GM18502 (cell line): Measurements from ENCODE around the gene CTRL.
"Not testable (repeated sequence)": the region's sequence is repeated elsewhere in the genome, so short reads cannot be mapped to it uniquely, and the experiment has no call there.

Experiments
- ATAC-seq: cut with Tn5 transposase; IDR thresholded peaks from one replicate; pipeline ENCODE4 v1.9.1; 2021; ENCODE audit warnings: mild to moderate bottlenecking; ENCODE audit not compliant: unreplicated experiment, poor library complexity

CTRL gene

GRCh38 chr16:67927131-67927941 is 4.3 kb downstream of the CTRL start:
- ATAC-seq = no peak

DNA sequence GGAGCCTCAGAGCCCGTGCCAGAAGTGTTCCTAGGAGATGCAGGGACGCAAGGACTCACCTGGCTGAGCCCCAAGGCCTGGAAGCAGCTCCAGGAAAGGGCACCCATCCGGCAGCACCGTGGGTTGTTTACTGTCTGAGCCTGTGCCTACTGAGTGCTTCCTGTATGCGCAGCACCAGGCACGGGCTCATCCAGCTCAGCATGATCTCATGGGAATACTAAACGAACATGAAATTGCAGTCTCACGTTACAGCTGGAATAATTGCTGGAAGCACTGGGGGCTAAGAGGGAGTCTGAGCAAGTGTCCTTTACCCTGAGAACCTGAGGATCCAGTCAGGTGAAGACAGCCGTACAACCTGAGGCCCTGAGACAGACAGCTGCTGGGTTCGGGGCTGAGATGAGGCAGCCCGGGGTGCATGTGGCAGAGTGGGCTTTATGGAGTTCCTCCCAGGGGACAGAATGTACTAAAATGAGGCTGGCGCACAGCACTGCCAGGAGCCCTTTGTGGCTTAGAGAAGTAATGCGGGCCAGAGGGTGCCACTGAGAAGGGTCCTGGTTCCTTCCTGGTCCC is 5.4 kb downstream of the CTRL start:
- no peak for ATAC-seq

DNA sequence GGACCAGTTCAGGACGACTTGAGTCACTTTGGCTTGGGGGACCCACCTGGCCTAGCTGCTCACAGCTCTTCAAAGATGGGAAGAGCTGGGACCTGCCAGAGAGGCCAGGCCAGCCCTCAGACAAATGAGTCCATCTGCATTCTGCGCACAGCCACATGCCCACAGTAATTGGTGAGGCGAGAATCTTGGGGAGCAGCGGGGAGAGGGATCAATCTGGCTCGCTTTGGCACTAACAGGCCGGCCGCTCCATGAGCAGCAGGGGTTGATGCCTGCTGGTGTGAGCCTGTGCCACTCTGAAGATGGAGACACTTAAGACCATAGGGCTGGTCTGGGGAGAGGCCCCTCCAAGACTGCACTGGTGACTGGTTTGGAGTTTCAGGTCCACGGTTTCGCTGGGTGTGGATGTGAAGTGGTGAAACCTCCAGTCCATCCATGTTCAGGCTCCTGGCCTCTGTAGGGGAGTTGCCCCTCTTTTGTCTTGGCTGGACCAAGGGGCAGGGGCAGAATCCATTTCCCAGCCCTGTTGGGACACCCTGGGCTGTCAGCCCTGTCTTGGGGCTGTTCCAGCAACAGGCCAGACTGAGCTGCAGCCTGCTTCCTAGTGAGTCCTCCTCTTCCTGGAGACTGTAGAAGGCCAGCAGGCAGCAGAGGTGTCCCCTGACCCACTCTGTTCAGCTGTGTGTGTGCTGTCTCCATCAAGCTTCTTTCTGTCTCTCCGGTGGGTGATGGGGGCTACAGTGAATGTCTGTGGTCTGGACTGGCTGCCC is 7.3 kb downstream of the CTRL start:
- ATAC-seq = no peak

DNA sequence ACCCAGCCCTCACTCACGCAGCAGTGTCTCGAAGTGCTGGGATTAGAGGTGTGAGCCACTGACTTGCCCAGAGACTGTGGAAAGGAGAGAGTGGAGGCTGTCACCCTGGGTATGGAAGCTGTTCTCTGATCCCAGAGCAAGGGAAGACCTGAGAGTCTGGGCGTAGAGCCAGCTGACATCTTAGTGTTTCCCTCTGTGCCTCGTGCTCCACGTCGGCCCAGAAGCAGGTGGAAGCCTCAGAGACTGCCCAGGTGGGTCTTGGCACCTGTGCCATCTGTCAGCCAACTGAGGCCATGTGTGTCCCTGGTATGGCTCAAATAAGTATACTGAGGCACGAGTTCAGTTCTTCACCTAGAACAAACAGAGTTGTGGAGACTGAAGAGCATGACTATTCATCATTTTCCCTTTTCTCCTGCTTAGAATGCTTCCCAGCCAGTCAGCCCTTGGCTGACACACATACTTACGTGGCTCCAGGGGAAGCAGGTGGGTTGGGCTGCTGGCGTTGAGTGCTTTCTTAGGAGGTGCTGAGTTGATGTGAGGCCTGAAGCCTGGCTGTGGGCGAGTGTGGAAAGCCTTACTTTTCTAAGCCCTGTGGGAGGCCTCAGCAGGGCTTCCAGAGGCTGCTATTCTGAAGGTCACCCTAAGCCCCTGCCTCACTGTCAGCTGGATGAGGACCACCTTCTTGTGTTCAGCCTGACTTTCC is 8.1 kb downstream of the CTRL start:
- no peak for ATAC-seq

DNA sequence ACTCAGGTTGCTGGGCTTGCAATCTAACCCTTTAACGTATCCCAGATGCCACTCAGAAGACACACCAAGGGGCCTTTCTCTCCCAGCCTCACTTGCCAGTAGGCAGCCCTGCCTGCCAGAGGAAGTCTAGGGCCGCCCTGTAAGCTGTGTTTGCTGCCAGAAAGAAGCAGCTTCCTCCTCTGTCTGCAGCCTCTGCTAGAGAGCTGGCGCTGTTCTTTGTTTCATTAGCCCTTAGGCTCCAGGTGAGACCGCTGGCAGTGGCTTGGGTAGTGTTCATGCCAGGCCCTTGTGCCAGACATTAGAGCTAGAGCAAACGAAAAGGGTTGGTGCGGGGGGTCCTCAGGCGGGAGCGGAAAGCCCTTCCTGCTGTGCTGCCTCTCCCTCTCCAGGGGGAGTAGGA is 8.9 kb downstream of the CTRL start:
- no peak for ATAC-seq

DNA sequence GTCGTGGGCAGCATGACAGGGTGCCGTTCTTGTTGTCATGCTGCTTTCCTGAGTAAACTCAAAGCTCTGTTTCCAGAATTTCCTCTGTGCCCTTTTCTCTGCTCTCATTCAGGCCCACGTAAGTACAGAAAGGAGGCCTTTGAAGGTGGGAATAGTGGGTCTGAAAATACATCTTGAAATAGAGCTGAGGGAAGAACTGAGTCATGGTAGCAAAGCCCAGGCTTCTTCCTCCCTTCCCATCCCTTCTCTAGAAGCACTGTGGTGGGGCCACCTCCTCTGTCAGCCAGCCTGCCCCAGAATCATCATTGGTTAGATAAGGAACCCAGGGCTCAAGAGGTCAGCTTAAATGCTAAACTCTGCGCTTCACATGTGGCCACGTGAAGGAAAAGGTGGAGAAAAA is 9.4 kb downstream of the CTRL start:
- ATAC-seq = no peak

- no peak for ATAC-seq
Measured at GRCh38 chr16:67919622-67920221, 11.9 kb downstream of the CTRL start.

DNA sequence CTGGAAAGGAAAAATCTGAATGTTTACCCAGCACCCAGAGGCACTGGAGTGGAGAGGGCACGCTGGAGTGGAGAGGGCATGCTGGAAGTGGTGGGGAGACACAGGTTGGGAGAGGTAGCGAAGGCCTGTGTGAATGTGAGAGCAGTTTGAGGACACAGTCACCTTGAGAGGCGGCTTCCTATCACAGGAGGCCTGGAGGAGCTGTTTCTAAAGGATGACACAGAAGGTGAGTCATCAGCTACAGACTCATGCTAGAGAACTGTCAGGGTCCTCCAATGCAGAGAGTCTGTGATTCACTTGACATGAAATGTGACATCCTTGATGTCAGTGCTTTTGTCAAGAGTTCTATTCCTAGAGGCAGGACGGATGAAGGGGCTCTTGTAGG is 13.8 kb downstream of the CTRL start:
- ATAC-seq = no peak

DNA sequence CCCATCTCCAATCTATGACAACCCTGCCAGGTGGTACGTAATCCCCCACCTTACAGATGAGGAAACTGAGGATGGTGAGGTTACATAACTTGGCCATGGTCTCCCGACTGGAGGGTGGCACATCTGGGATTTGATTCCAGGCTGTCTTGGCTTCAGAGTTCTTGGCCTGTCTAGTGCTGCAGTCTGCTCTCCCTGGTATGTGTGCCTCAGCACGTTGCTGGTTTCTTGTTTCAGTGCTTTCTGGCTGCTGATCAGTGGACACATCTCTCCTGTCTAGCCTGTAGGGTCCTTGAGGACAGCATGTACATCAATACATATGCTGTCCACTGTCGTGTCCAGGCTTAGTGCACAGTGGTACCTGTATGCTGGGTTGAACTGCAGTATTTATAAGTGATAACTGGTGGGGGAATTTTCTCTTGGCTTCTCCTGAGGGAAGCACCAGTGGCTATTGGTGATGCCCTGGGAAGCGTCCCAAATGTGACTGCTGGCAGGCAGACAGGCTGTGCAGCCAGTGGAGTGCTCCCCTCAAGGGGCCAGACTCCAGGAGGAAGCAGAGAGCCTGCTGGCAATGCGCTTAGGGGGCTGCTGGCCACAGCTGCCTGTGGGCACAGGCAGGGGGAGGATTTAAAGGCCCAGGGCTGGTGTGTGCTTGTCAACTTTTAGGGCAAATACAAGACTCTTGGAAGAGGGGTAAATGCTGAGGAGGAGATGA is 14.4 kb downstream of the CTRL start:
- ATAC-seq = no peak

GRCh38 chr16:67915831-67916723 is 15.6 kb downstream of the CTRL start:
- no peak for ATAC-seq

DNA sequence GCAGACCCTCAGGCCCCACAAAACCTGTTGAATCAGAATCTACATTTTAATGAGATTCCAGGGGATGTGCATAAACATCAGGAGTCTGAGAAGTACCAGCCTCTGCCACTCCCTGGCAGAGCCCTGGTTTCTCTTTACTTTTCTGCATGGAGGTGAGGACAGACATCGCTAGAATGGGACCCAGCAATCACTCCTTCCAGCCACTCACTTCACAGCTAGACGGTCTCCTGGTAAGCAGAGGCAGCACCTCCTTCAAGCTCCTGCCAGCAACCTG is 16.2 kb downstream of the CTRL start:
- ATAC-seq = not testable (repeated sequence)

DNA sequence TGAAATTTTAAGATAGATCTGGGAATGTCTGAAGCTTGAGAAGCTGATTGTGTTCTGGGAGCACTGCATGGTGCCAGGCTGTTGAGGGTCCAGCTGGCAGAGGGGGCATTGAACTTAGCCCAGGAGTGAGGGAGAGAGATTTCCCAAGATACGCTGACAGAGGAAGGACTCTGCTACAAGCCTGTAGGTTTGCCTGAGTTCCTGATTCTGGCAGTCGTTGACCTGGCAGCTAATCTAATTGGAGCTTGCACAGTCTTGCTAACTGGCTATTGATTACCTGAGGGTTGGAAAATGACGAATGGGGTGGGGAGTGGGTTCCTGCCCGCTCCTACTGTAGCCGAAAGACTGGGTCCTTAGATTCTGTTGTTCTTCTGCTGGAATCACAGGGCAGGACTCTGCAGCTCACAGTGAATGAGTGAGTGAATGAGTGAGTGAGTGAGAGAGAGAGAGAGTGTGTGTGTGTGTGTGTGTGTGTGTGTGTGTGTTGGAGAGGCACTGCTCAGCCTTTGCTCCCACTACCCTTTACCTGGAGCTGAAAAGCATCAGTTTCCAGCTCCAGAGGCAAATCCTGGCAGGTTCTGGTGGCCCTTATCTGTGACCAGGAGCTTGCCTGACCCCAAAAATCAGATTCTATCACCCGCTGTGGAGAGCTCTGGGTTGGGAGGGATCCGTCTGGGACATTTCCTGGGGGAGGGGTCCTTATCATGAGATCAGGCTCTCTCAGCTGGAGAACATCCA is 16.7 kb downstream of the CTRL start:
- ATAC-seq = no peak

GRCh38 chr16:67910158-67910557 is 21.5 kb downstream of the CTRL start:
- no peak for ATAC-seq

GRCh38 chr16:67909056-67909742 is 22.5 kb downstream of the CTRL start:
- ATAC-seq = no peak

DNA sequence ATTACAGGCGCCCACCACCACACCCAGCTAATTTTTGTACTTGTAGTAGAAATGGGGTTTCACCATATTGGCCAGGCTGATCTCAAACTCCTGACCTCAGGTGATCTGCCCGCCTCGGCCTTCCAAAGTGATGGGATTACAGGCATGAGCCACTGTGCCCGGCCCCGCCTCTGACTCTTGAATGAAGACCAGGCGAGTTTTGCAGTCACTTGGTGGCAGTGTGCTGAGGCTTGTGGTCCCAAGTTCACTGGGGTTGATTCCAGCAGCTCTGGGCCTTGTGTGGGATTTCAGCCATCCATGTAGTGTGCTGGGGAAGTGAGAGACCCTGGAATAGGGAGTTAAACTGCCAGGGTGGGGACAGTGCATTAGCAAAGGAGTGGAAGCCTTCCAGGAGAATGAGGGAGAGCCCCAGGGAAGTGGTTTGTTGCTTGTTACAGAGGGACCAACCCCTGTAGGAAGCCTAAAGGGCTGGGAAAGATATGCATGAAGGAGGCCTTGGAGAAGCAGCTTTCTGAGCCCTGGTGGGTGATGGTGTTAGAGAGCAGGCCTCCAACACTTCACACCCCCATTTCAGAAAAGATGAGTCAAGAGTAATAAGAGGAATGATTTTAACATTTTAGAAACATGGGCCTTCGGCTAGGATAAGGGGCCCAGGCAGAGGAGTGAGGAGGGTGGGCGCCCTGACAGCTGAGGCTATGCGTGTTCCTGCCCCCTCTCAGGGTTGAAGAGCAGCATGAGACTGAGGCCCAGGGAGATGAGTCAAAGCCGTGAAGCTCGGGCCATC is 24.1 kb downstream of the CTRL start:
- no peak for ATAC-seq

GRCh38 chr16:67902831-67903230 is 28.8 kb downstream of the CTRL start:
- ATAC-seq = no peak

GRCh38 chr16:67901734-67902133 is 29.9 kb downstream of the CTRL start:
- ATAC-seq = no peak
